Activated CD4-positive, alpha-beta T cell treated with anti-CD3 and anti-CD28 coated beads, Interleukin-2, amount 10 ng/mL, durations not matched to agents 7 days and 5 days (primary cell): ENCODE measurements around the gene TECPR2. TPM values are rescaled to one million over a fixed set of nuclear protein-coding genes. Genes with fewer than 3 reads are reported as not detected.
"Not testable (repeated sequence)": the region's sequence is repeated elsewhere in the genome, so short reads cannot be mapped to it uniquely, and the experiment has no call there.

Experiments used
- CTCF ChIA-PET: fragments of 350-600 bp; sonication (Branson Sonifier 250); formaldehyde crosslinking; loops from one replicate; lab custom pipeline; 2021; ENCODE audit warnings: antibody characterized with exemption; lab: Charles Lee
- POLR2A ChIA-PET: fragments of 350-600 bp; sonication (Branson Sonifier 250); formaldehyde crosslinking; loops from one replicate; lab custom pipeline; 2021; ENCODE audit warnings: antibody characterized with exemption; lab: Charles Lee
- DNase-seq: peaks from one replicate; pipeline ENCODE4 v3.0.0-alpha.2; 2020
- H3K27ac Mint-ChIP-seq: one replicate; pipeline ENCODE4 v1.8.0; 2021; ENCODE audit warnings: mild to moderate bottlenecking, moderate library complexity, mixed read lengths
- H3K27me3 Mint-ChIP-seq: one replicate; pipeline ENCODE4 v1.8.0; 2021; ENCODE audit warnings: mixed read lengths
- H3K36me3 Mint-ChIP-seq: one replicate; pipeline ENCODE4 v1.8.0; 2021; ENCODE audit warnings: low read depth, mixed read lengths
- H3K4me1 Mint-ChIP-seq: one replicate; pipeline ENCODE4 v1.8.0; 2021; ENCODE audit warnings: mixed read lengths
- H3K4me3 Mint-ChIP-seq: one replicate; pipeline ENCODE4 v1.8.0; 2021; ENCODE audit warnings: mild to moderate bottlenecking, moderate library complexity, mixed read lengths
- H3K9me3 Mint-ChIP-seq: one replicate; pipeline ENCODE4 v1.8.0; 2021; ENCODE audit warnings: mixed read lengths
- total RNA-seq, 2 experiments: library from RNA; stranded (reverse); gene quantifications; one replicate each; pipeline ENCODE4 v1.2.3, GENCODE V29; 2021

TECPR2 gene
- total RNA-seq, 2 experiments from 2014 or later = 8.2 to 10.7 TPM

DNA sequence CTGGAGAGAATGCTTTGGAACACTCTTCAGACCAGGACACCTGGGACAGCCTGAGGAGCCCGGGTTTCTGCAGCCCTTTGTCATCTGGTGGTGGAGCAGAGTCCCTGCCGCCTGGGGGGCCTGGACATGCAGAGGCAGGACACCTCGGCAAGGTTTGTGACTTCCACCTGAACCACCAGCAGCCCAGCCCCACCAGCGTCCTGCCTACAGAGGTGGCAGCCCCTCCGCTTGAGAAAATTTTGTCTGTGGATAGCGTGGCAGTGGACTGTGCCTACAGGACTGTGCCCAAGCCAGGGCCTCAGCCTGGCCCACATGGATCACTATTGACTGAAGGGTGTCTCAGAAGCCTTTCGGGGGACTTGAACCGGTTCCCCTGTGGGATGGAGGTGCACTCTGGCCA is 21.2 kb upstream of the TECPR2 start:
- no peak for DNase-seq
- no peaks in the 10 kb centered on the region for H3K9me3 Mint-ChIP-seq
- no peaks in the 10 kb centered on the region for H3K27me3 Mint-ChIP-seq
- no peak overlapping the region for H3K4me3 Mint-ChIP-seq
- H3K36me3 Mint-ChIP-seq = peaks cover 20% of the 10 kb centered on the region
- H3K27ac Mint-ChIP-seq = no peak overlapping the region
- CTCF ChIA-PET = interaction anchor here (1.0 kb wide), 1 partner anchor 183 kb away, joined by 3 read pairs; no protein-coding TSS in a partner anchor
- no peaks in the 10 kb centered on the region for H3K4me1 Mint-ChIP-seq
- POLR2A ChIA-PET = no interaction called here

DNA sequence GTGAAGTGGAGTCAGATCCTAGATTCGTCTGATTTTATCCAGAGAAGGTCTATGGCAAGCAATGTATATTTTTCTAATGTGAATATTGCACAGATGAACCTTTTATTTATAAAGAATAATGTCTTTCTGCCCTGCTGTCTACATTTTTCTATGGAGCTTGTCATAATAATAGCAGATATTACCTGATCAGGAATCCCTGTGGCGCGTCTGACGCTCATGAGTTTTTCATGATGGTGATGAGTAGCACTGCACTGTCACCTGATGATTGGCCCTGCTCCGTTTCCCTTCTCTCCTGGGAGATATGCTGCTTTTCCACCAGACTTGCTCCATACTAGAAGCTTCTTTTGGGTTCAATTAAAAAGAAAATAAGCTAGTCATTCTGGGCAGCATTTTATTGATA is 20.5 kb upstream of the TECPR2 start:
- DNase-seq = no peak
- no peaks in the 10 kb centered on the region for H3K27me3 Mint-ChIP-seq
- H3K4me1 Mint-ChIP-seq = no peaks in the 10 kb centered on the region
- H3K9me3 Mint-ChIP-seq = no peaks in the 10 kb centered on the region
- H3K36me3 Mint-ChIP-seq = peaks cover 20% of the 10 kb centered on the region
- ChIA-PET POLR2A (no interaction called here), CTCF (interaction anchor here (0.8 to 1.1 kb wide), 4 partner anchors 14 to 182 kb away, joined by 3 read pairs; no protein-coding TSS in a partner anchor)
- H3K4me3 Mint-ChIP-seq = no peak overlapping the region
- no peak overlapping the region for H3K27ac Mint-ChIP-seq

DNA sequence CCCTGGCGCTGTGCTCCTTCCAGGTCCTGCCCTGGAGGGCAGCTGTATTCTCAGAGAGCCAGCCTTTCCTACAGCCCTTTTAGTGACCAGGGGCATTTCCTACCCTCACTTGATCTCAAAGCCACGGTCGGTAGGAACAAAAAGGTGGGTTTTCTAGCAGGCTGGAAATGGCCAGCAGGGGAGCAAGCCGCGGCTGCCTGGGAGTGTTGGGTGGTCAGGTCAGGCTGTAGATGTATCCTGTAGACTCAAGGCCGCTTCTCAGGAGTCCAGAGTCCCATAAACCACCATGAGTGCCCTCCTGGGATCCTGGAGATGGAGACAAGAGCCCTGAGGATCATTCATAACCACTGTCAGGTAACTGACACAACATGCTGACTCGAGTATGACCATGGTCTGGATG is 18.7 kb upstream of the TECPR2 start:
- ChIA-PET POLR2A (interaction anchor here (0.7 kb wide), 1 partner anchor 26 kb away, joined by 3 read pairs; no protein-coding TSS in a partner anchor), CTCF (no interaction called here)
- Mint-ChIP-seq H3K36me3 (peaks cover 22% of the 10 kb centered on the region), H3K9me3 (no peaks in the 10 kb centered on the region), H3K4me1 (no peaks in the 10 kb centered on the region), H3K4me3 (no peak overlapping the region), H3K27ac (no peak overlapping the region), H3K27me3 (no peaks in the 10 kb centered on the region)
- no peak for DNase-seq

DNA sequence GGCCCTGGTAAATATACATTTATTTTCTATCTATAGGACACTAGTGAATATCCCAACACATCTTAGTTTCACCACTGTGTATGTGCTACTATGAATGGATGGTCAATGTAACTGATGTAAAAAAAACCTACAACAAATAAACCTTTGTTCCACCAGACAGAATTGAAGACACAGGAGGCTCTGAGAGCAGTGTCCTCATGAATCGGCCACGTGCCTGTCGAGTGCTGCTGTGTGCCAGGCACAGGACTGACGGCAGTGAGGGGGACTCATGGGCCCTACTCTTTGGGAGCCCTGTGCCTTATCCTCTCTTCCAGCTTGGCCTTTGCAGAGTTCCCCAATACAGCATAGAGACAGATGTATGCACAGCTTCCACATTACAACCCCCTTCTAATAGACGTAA is 18.3 kb upstream of the TECPR2 start:
- POLR2A ChIA-PET = no interaction called here
- Mint-ChIP-seq H3K27ac (no peak overlapping the region), H3K27me3 (no peaks in the 10 kb centered on the region)

DNA sequence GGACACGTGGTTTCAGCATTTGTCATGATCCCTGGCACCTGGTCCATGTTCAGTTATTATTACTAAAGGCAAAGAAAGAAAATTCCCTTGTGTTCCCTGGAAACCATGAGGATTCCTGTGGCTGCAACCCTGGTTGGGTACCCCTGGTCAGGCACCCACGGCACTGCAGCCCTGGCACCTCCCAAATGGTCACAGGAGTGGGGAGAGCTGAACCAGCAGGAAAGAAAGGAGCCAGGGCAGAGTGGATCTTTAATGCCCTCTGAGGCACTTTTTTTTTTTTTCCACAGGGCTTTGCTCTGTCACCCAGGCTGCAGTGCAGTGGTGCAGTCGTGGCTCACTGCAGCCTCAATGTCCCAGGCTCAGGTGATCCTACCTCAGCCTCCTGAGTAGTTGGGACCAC is 17.5 kb upstream of the TECPR2 start:
- Mint-ChIP-seq H3K4me1 (no peaks in the 10 kb centered on the region), H3K9me3 (no peaks in the 10 kb centered on the region), H3K36me3 (peaks cover 28% of the 10 kb centered on the region), H3K4me3 (no peak overlapping the region), H3K27ac (no peak overlapping the region), H3K27me3 (no peaks in the 10 kb centered on the region)
- POLR2A ChIA-PET = no interaction called here
- CTCF ChIA-PET = no interaction called here
- no peak for DNase-seq

More for the DNA sequence above, 18.3 kb upstream of the TECPR2 start:
- DNase-seq = no peak
- Mint-ChIP-seq H3K4me3 (no peak overlapping the region), H3K36me3 (peaks cover 22% of the 10 kb centered on the region), H3K4me1 (no peaks in the 10 kb centered on the region), H3K9me3 (no peaks in the 10 kb centered on the region)
- CTCF ChIA-PET = no interaction called here

DNA sequence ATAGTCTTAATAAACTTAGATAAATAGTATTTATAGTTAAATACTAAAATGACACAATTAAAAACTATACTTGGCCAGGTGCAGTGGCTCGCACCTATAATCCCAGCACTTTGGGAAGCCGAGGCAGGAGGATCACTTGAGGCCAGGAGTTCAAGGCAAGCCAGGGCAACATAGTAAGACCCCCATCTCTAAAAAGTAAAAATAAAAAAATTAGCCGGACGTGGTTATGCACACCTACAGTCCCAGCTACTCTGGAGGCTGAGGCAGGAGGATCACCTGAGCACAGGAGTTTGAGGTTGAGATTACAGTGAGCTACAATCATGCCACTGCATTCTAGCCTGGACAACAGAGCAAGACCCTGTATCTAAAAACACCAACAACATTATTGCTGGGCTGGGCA is 16.1 kb upstream of the TECPR2 start:
- H3K4me1 Mint-ChIP-seq = no peaks in the 10 kb centered on the region
- H3K27me3 Mint-ChIP-seq = no peaks in the 10 kb centered on the region
- H3K36me3 Mint-ChIP-seq = peaks cover 28% of the 10 kb centered on the region
- DNase-seq = no peak
- POLR2A ChIA-PET = no interaction called here
- H3K4me3 Mint-ChIP-seq = no peak overlapping the region
- CTCF ChIA-PET = interaction anchor here (0.6 to 1.1 kb wide), 3 partner anchors 10 to 703 kb away, joined by 3 to 5 read pairs (median 3); no protein-coding TSS in a partner anchor
- H3K9me3 Mint-ChIP-seq = no peaks in the 10 kb centered on the region
- H3K27ac Mint-ChIP-seq = no peak overlapping the region

DNA sequence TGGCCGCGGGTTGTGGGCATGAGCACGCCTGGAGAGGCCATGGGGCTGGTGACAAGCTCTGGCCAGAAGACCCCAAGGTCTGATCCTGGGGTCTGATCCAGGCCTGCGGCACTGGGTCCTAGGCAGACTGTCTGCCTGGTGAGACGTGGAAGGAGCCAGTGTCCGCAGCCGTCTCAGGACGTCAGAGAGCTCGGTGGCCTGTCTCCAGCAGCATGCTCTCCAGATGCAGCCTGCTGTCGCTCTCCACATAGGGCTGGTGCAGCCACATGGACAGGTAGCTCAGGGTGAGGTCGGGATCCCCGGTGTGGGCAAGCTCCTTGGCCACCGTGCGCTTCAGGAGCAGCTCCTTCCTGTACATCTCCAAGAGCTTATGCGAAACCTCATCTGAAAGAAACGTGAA is 14.4 kb upstream of the TECPR2 start:
- H3K36me3 Mint-ChIP-seq = peaks cover 30% of the 10 kb centered on the region
- no peak overlapping the region for H3K4me3 Mint-ChIP-seq
- no peaks in the 10 kb centered on the region for H3K9me3 Mint-ChIP-seq
- no peaks in the 10 kb centered on the region for H3K27me3 Mint-ChIP-seq
- no peak for DNase-seq
- H3K27ac Mint-ChIP-seq = no peak overlapping the region
- ChIA-PET CTCF (interaction anchor here (0.6 to 1.1 kb wide), 3 partner anchors 8 to 642 kb away, joined by 3 to 4 read pairs (median 3); no protein-coding TSS in a partner anchor), POLR2A (no interaction called here)
- H3K4me1 Mint-ChIP-seq = no peaks in the 10 kb centered on the region

DNA sequence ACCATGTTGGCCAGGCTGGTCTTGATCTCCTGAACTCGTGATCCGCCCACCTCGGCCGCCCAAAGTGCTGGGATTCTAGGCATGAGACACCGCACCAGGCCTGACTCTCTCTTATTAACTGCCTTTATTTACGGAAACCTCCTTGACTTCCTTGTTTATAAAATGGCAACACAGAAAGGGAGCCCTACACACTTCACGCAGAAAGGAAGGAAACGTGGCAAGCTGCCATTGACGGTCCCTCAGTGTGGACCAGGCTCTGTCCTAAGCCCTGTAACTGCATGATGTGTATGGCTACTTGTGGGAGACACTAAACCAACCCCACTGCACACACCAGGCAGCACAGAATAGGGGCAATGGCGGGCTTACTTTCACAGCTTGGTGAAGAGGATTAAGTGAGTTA is 11.7 kb upstream of the TECPR2 start:
- DNase-seq = no peak
- H3K4me3 Mint-ChIP-seq = no peak overlapping the region
- ChIA-PET POLR2A (no interaction called here), CTCF (interaction anchor here (0.6 to 1.2 kb wide), 2 partner anchors 15 to 43 kb away, joined by 3 to 4 read pairs; no protein-coding TSS in a partner anchor)
- no peaks in the 10 kb centered on the region for H3K4me1 Mint-ChIP-seq
- peaks cover 34% of the 10 kb centered on the region for H3K36me3 Mint-ChIP-seq
- no peaks in the 10 kb centered on the region for H3K9me3 Mint-ChIP-seq
- H3K27ac Mint-ChIP-seq = no peak overlapping the region
- H3K27me3 Mint-ChIP-seq = no peaks in the 10 kb centered on the region

DNA sequence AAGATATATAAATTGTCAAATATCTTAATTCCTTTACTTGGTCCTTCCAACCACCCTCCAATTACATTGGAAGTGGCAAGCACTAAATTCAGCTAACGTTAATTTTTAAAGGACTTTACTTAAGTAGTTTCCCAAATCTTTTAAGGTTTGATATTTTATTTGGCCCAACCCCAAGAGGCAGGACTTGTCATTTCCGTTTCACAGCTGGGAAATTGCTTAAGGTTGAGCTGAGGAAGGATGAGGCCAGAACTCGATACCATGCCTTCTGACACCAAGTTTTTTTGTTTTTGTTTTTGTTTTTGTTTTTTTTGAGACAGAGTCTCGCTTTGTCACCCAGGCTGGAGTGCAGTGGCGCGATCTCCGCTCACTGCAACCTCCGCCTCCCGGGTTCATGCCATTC is 11.1 kb upstream of the TECPR2 start:
- H3K4me1 Mint-ChIP-seq, H3K4me3 Mint-ChIP-seq, H3K27me3 Mint-ChIP-seq, DNase-seq, H3K9me3 Mint-ChIP-seq, POLR2A ChIA-PET, H3K27ac Mint-ChIP-seq: not testable (repeated sequence)
- peaks cover 34% of the 10 kb centered on the region for H3K36me3 Mint-ChIP-seq
- CTCF ChIA-PET = interaction anchor here (0.6 to 1.2 kb wide), 2 partner anchors 15 to 16 kb away, joined by 3 to 4 read pairs; no protein-coding TSS in a partner anchor

DNA sequence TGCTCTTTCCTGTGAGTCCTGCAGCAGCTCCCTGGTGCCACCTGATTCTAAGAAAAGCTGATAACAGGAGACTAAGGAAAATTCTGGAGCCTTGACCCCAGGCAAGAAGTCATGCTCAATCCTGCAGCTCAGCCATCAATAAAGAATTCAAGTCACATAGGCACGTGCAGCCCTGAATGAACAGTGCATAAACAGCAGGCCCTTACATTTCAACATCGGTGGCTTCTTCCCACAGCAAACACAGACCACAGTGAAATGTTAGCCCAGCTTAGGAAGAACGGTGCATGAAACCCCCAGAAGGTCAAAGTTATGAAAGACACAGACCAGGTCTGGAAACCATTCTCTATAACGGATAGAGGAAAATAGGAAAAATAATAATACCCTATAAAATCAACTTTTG is 10.5 kb upstream of the TECPR2 start:
- Mint-ChIP-seq H3K9me3 (no peaks in the 10 kb centered on the region), H3K4me1 (no peaks in the 10 kb centered on the region), H3K27ac (no peak overlapping the region), H3K4me3 (no peak overlapping the region), H3K27me3 (no peaks in the 10 kb centered on the region), H3K36me3 (peaks cover 38% of the 10 kb centered on the region)
- ChIA-PET POLR2A (no interaction called here), CTCF (interaction anchor here (0.6 to 1.5 kb wide), 2 partner anchors 16 to 35 kb away, joined by 3 to 7 read pairs; no protein-coding TSS in a partner anchor)
- DNase-seq = no peak

DNA sequence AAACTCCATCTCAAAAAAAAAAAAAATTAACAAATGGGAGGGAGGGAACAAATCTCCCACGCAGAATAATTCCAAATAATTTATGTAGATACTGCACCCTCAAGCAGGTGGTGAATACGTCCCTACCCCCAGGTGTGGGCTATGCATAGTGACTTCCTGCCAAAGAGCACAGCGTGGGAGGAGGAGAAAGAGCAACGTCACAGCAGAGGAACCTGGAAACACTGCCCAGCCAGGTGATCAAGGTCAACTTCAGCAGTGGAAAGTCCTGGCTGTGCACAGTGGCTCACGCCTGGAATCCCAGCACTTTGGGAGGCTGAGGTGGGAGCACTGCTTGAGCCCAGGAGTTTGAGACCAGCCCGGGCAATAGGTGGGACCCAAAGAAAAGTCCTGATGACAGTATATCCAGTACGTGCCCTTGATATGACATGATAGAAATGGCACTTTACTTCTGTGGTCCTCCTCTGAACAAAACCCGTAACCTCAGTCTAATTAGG is 9.6 kb upstream of the TECPR2 start:
- no peak overlapping the region for H3K4me3 Mint-ChIP-seq
- no peak for DNase-seq
- H3K36me3 Mint-ChIP-seq = peaks cover 42% of the 10 kb centered on the region
- H3K4me1 Mint-ChIP-seq = no peaks in the 10 kb centered on the region
- H3K27ac Mint-ChIP-seq = no peak overlapping the region
- ChIA-PET CTCF (interaction anchor here (0.6 to 1.5 kb wide), 3 partner anchors 17 to 98 kb away, joined by 4 to 7 read pairs (median 4); no protein-coding TSS in a partner anchor), POLR2A (no interaction called here)
- H3K9me3 Mint-ChIP-seq = no peaks in the 10 kb centered on the region
- H3K27me3 Mint-ChIP-seq = no peaks in the 10 kb centered on the region

DNA sequence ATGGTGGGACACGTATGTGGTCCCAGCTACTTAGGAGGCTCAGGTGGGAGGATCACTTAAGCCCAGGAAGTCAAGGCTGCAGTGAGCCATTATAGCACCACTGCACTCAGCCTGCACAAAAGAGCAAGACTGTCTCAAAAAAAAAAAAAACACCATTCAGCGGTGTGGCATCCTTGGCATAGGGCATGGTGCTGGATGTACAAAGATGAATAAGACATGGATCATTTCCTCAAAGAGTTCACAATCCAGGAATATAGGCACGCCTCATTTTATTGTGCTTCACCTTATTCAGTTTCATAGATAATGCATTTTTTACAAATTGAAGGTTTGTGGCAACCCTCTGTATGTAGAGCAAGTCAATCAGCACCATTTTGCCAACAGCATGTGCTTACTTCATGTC is 6.5 kb upstream of the TECPR2 start:
- Mint-ChIP-seq H3K9me3 (no peaks in the 10 kb centered on the region), H3K36me3 (peaks cover 29% of the 10 kb centered on the region), H3K4me3 (no peak overlapping the region), H3K27me3 (no peaks in the 10 kb centered on the region), H3K4me1 (peaks cover 7% of the 10 kb centered on the region), H3K27ac (no peak overlapping the region)
- CTCF ChIA-PET = interaction anchor here (0.6 to 1.9 kb wide), 3 partner anchors 8 to 20 kb away, joined by 3 to 5 read pairs (median 4); no protein-coding TSS in a partner anchor
- POLR2A ChIA-PET = no interaction called here
- DNase-seq = no peak

DNA sequence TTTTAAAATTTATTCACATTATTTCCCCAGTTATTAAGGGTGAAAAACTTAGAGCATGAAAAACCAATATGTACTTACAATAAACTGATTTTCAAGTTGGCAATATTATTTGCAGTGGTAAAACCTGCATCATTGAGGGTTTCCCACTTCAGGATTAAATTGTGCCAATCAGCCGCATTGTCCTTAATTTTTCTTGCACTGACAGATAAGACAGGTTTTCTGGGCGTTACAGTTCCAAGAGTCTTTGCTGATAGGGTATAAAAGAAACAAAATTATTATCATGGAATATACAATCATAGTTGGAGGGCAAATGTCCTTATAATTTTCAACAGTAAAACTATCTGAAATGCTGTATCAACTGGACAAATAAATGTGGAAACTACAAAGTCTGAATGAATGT is 3.4 kb upstream of the TECPR2 start:
- H3K4me3 Mint-ChIP-seq = no peak overlapping the region
- ChIA-PET CTCF (interaction anchor here (0.6 kb wide), 1 partner anchor 9 kb away, joined by 3 read pairs; no protein-coding TSS in a partner anchor), POLR2A (no interaction called here)
- peaks cover 16% of the 10 kb centered on the region for H3K4me1 Mint-ChIP-seq
- peaks cover 22% of the 10 kb centered on the region for H3K36me3 Mint-ChIP-seq
- H3K27me3 Mint-ChIP-seq = no peaks in the 10 kb centered on the region
- H3K27ac Mint-ChIP-seq = no peak overlapping the region
- DNase-seq = no peak
- H3K9me3 Mint-ChIP-seq = no peaks in the 10 kb centered on the region
